K562 (cell line): ENCODE measurements around the gene NPHS2. TPM values are rescaled to one million over a fixed set of nuclear protein-coding genes. Genes with fewer than 3 reads are reported as not detected.

Experiments
- ATAC-seq: fragments of 200-7000 bp; cut with Tn5 transposase; 3 replicates; pipeline ENCODE4 v1.9.1; 2020; ENCODE audit warnings: moderate library complexity
- BruUV-seq: library from RNA; stranded (reverse); fragments of 400-500 nt; replicated peaks from 2 replicates; lab custom pipeline; 2021; lab: Mats Ljungman, UMichigan
- CTCF ChIA-PET: fragments of 300-600 bp; formaldehyde crosslinking; extraction: SDS; loops from one replicate; lab custom pipeline; 2021; ENCODE audit warnings: low intra/inter-chr PET ratio; lab: Yijun Ruan, JAX
- POLR2A ChIA-PET: fragments of 300-600, 350-650 bp; sonication (Branson Sonifier 250); formaldehyde crosslinking; extraction: SDS; loops from one replicate; lab custom pipeline; 2021; ENCODE audit warnings: antibody characterized with exemption, inconsistent platforms; lab: Yijun Ruan, JAX
- DNase-seq, 4 experiments: peaks; one replicate each; pipeline versions ENCODE4 v3.0.0 to v3.0.0-alpha.2; 2011 to 2018; ENCODE audit warnings: low spot score in 3 of 4, mixed read lengths in 3 of 4; ENCODE audit errors: extremely low read depth in 1 of 4
- FAIRE-seq: peaks from 2 replicates; lab custom pipeline; 2011; peaks lifted over from hg19 to GRCh38; lab: Jason Lieb, UNC
- H2AFZ ChIP-seq: 2 replicates; pipeline ENCODE4 v1.6.0; 2011; ENCODE audit warnings: low read depth, low read length, control low read depth, inconsistent platforms
- H3K27ac ChIP-seq: fragments of 200-600 bp; 3 replicates; pipeline ENCODE4 v1.8.0; 2011; ENCODE audit warnings: low read depth, mild to moderate bottlenecking, control low read depth, inconsistent platforms, low read length, moderate library complexity, mixed read lengths; ENCODE audit errors: extremely low read depth
- H3K27me3 ChIP-seq, 2 experiments: fragments of 300-600 bp in 1 of 2; 2 replicates in 1 of 2; 3 replicates in 1 of 2; pipeline versions ENCODE4 v1.6.0 to v1.8.0; 2011; ENCODE audit warnings: inconsistent platforms in 2 of 2, low read length in 2 of 2, mild to moderate bottlenecking in 1 of 2, mixed read lengths in 1 of 2, moderate library complexity in 1 of 2; ENCODE audit not compliant: control insufficient read depth in 2 of 2, insufficient read depth in 2 of 2
- H3K36me3 ChIP-seq: fragments of 300-600 bp; 3 replicates; pipeline ENCODE4 v1.8.0; 2011; ENCODE audit warnings: mild to moderate bottlenecking, low read length, inconsistent platforms; ENCODE audit not compliant: control insufficient read depth, insufficient read depth
- H3K4me1 ChIP-seq, 2 experiments: fragments of 200-600 bp in 1 of 2; replicated peaks in 1 of 2; 2 replicates in 1 of 2; 3 replicates in 1 of 2; pipeline versions ENCODE4 v1.5.1 to v1.8.0; 2011; ENCODE audit warnings: inconsistent platforms in 2 of 2, low read length in 2 of 2, mild to moderate bottlenecking in 1 of 2, mixed read lengths in 1 of 2, moderate library complexity in 1 of 2; ENCODE audit not compliant: control insufficient read depth in 2 of 2, insufficient read depth in 2 of 2
- H3K4me2 ChIP-seq: 2 replicates; pipeline ENCODE4 v1.6.1; 2011; ENCODE audit warnings: low read length, control low read depth, inconsistent platforms, mixed read lengths; ENCODE audit not compliant: insufficient read depth
- H3K4me3 ChIP-seq: fragments of 200-600 bp; sonication (generic), shearing (Covaris generic); 2 replicates; pipeline ENCODE4 v1.5.1; 2016; ENCODE audit warnings: control low read depth, inconsistent platforms
- H3K79me2 ChIP-seq: fragments of 200-600 bp; 3 replicates; pipeline ENCODE4 v1.8.0; 2011; ENCODE audit warnings: low read length, inconsistent platforms; ENCODE audit not compliant: control insufficient read depth, insufficient read depth
- H3K9ac ChIP-seq, 2 experiments: 2 replicates each; pipeline versions ENCODE4 v1.6.0 to v1.6.1; 2011; ENCODE audit warnings: low read depth in 2 of 2, low read length in 2 of 2, control low read depth in 1 of 2, inconsistent platforms in 1 of 2, mild to moderate bottlenecking in 1 of 2, mixed read lengths in 1 of 2; ENCODE audit not compliant: insufficient read depth in 1 of 2
- H3K9me1 ChIP-seq: one replicate; pipeline ENCODE4 v1.6.0; 2011; ENCODE audit warnings: inconsistent platforms, mild to moderate bottlenecking, low read length, moderate library complexity; ENCODE audit not compliant: control insufficient read depth, insufficient read depth
- H3K9me3 ChIP-seq: replicated peaks from 2 replicates; pipeline ENCODE4 v1.5.1; 2011; ENCODE audit warnings: low read depth, low read length, inconsistent platforms; ENCODE audit not compliant: control insufficient read depth, insufficient read depth
- H4K20me1 ChIP-seq: replicated peaks from 2 replicates; pipeline ENCODE4 v1.6.1; 2011; ENCODE audit warnings: low read length, inconsistent platforms, mixed read lengths; ENCODE audit not compliant: control insufficient read depth, insufficient read depth
- ARHGAP35 ChIP-seq: fragments of 450-650 bp; IDR thresholded peaks from 2 replicates; pipeline ENCODE4 v1.6.1; 2018; ENCODE audit not compliant: partially characterized antibody
- CBFA2T3 ChIP-seq: fragments of 450-650 bp; IDR thresholded peaks from 2 replicates; pipeline ENCODE4 v1.6.1; 2017
- CEBPB ChIP-seq: fragments of 450-650 bp; IDR thresholded peaks from 2 replicates; pipeline ENCODE4 v1.6.1; 2016; ENCODE audit warnings: missing genetic modification characterization, missing compliant biosample characterization
- CTBP1 ChIP-seq: fragments of 450-650 bp; IDR thresholded peaks from 2 replicates; pipeline ENCODE4 v1.6.1; 2016; ENCODE audit warnings: borderline replicate concordance
- DACH1 ChIP-seq: fragments of 450-650 bp; IDR thresholded peaks from 2 replicates; pipeline ENCODE4 v1.6.1; 2018; ENCODE audit not compliant: partially characterized antibody
- HMG20A ChIP-seq: fragments of 450-650 bp; formaldehyde crosslinking; conservative IDR thresholded peaks from 2 replicates; pipeline ENCODE4 v1.4.0; 2020; ENCODE audit warnings: mild to moderate bottlenecking, mixed read lengths
- MNT ChIP-seq, 2 experiments: fragments of 450-650 bp; conservative IDR thresholded peaks; 2 replicates each; pipeline ENCODE4 v1.6.1; 2017; ENCODE audit warnings: mild to moderate bottlenecking in 2 of 2, moderate library complexity in 2 of 2
- NEUROD1 ChIP-seq: fragments of 150-350 bp; IDR thresholded peaks from 2 replicates; pipeline ENCODE4 v1.6.1; 2014; ENCODE audit warnings: borderline replicate concordance, low read length, low read depth; ENCODE audit not compliant: partially characterized antibody
- PTBP1 ChIP-seq: fragments of 200-400 bp; formaldehyde crosslinking; IDR thresholded peaks from 2 replicates; pipeline ENCODE4 v1.6.1; 2017; ENCODE audit warnings: low read depth, low read length
- RB1 ChIP-seq: fragments of 450-650 bp; IDR thresholded peaks from 2 replicates; pipeline ENCODE4 v1.6.1; 2017; ENCODE audit warnings: low read depth, mild to moderate bottlenecking
- SAFB2 ChIP-seq: fragments of 200-400 bp; formaldehyde crosslinking; IDR thresholded peaks from 2 replicates; pipeline ENCODE4 v1.6.1; 2018; ENCODE audit warnings: borderline replicate concordance, low read length, low read depth, moderate library complexity; ENCODE audit not compliant: severe bottlenecking
- TAF15 ChIP-seq: fragments of 200-400 bp; formaldehyde crosslinking; IDR thresholded peaks from 2 replicates; pipeline ENCODE4 v1.6.1; 2017; ENCODE audit warnings: mild to moderate bottlenecking, low read depth, low read length, moderate library complexity
- ZKSCAN3 ChIP-seq: fragments of 250-450 bp; sonication (Bioruptor Pico); IDR thresholded peaks from 2 replicates; pipeline ENCODE4 v1.4.0; 2020
- ZNF395 ChIP-seq: fragments of 200-800 bp; sonication (Bioruptor generic); IDR thresholded peaks from 2 replicates; pipeline ENCODE4 v1.6.1; 2017; ENCODE audit warnings: missing genetic modification characterization, missing compliant biosample characterization
- WGBS: fragments of 100-300 bp; shearing (Covaris generic); methylation state at CpG from one replicate; pipeline ENCODE4 v1.1.6; 2016; ENCODE audit warnings: low coverage, mixed read lengths; ENCODE audit not compliant: insufficient coverage; ENCODE audit errors: missing lambda C conversion rate; 5-methylcytosine and 5-hydroxymethylcytosine counted together
- in situ Hi-C: fragments of 300-500 bp; cut with MboI; formaldehyde crosslinking; loops from 4 replicates; pipeline ENCODE4 v1.15.0; 2018; ENCODE audit warnings: inconsistent platforms, mixed read lengths
- intact Hi-C: fragments of 100-400 bp; cut with micrococcal nuclease; formaldehyde crosslinking; loops from 2 replicates; pipeline ENCODE4 v1.14.2; 2022
- polyA plus RNA-seq, 8 experiments: library from polyadenylated mRNA; depleted of rRNA in 4 of 8; stranded (reverse) in 5 of 8; unstranded in 3 of 8; fragments of >200 nt; fragmentation: Nextera tagmentation in 2 of 8; fragmentation: Illumina TruSeq in 1 of 8; extraction: Ambion mirVana in 2 of 8; extraction: Trizol in 1 of 8; gene quantifications; 2 replicates each; pipeline versions ENCODE4 v1.2.1 to v1.2.3, GENCODE V29; 2011 to 2014; ENCODE audit warnings: inconsistent platforms in 1 of 8, missing spikeins in 1 of 8
- total RNA-seq, 7 experiments: library from RNA; depleted of rRNA in 6 of 7; stranded (reverse); fragments of >200 nt in 6 of 7; fragmentation: Illumina TruSeq in 2 of 7; extraction: Trizol in 2 of 7; gene quantifications; 2 replicates each; pipeline versions ENCODE4 v1.2.1 to v1.2.3, GENCODE V29; 2011 to 2021; ENCODE audit warnings: low replicate concordance in 1 of 7
- TF ChIP-seq, protein P1 (sequence below), 3 experiments: fragments of 200-800 bp in 1 of 3; sonication (Bioruptor generic) in 1 of 3; sonication (generic) in 1 of 3; formaldehyde crosslinking in 1 of 3; IDR thresholded peaks; 2 replicates each; pipeline versions ENCODE4 v1.6.1 to v1.8.0; 2016 to 2022; ENCODE audit warnings: mild to moderate bottlenecking in 2 of 3, missing compliant biosample characterization in 2 of 3, missing genetic modification characterization in 2 of 3, missing genetic modification reagents in 1 of 3

Gene NPHS2
- total and polyA plus RNA-seq, 9 of the 15 experiments (the other 6 are each of a cell fraction or from before 2014, with no cell fraction given) = not detected

DNA sequence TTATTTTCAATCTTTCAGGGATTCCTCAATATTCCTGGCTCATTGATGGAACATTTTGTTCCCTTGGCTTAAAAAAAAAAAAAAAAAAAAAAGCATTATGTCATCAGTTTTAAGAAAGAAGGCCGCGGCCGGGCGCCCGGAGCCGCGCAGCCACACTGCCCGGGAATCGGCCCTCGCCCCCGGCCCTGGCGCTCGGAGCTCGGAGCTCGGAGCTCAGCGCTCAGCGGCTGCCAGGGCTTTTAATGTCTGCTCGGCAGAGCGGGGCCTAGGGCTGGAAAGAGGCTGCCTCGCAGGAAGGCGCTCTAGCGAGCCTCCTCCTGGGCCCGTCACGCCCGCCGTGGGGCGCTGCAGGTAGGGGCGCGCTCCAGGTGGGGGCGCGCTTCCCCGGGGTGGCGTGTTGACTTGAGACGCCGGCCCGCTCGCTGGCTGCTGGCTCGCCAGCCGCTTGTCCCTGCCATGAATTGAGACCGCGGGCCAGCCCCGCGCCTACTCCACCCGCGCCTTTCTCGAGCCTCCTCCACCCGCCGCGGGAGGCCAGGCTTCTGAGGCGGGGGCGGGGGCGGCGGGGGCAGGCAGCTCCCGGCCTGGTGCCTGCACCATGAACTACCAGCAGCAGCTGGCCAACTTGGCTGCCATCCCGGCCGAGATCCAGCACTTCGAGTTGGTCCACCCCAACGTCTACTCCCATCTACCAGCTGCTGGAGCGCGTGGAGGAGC lies 10.5 kb upstream of the NPHS2 start (continued):
- TF ChIP-seq NEUROD1 (no peak), CBFA2T3 (no peak), CTBP1 (0 out of 2 replicates have a peak, but pooled peaks have one; percentile 44), CEBPB (tag) (no peak), HMG20A (CRISPR knock-in tag) (no peak)

- CTCF ChIA-PET = no interaction called here
- 0% methylated on average over 5 of the region's 5 CpGs for WGBS
- DNase-seq (no peak), FAIRE-seq (no peak), ATAC-seq (no peak)
- H3K9me1 ChIP-seq = no peaks in the 10 kb centered on the region
- no peaks in the 10 kb centered on the region; the same call in 1 of the 2 replicates for H4K20me1 ChIP-seq
- in situ Hi-C loops = no loop called here
- intact Hi-C loops = no loop called here
- H2AFZ ChIP-seq = no peak overlapping the region
- H3K79me2 ChIP-seq = no peaks in the 10 kb centered on the region
- H3K4me3 ChIP-seq = no peak overlapping the region
- no TSS peak for BruUV-seq
- H3K9ac ChIP-seq = no peak overlapping the region
- H3K9me3 ChIP-seq = no peaks in the 10 kb centered on the region
- H3K27ac ChIP-seq = no peak overlapping the region
- no peak overlapping the region for H3K4me2 ChIP-seq
- H3K4me1 ChIP-seq = peaks cover 0 to 8% of the 10 kb centered on the region in 2 experiments; a peak in 2 of 5 replicates
- peaks cover 24 to 36% of the 10 kb centered on the region in 2 experiments for H3K27me3 ChIP-seq
- no peaks in the 10 kb centered on the region for H3K36me3 ChIP-seq
- POLR2A ChIA-PET = interaction anchor here (0.6 to 0.8 kb wide), 2 partner anchors 219 to 246 kb away, joined by 3 read pairs; no protein-coding TSS in a partner anchor
- TF ChIP-seq, protein P1, sequence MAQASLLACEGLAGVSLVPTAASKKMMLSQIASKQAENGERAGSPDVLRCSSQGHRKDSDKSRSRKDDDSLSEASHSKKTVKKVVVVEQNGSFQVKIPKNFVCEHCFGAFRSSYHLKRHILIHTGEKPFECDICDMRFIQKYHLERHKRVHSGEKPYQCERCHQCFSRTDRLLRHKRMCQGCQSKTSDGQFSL (CRISPR knock-in tag; IDR thresholded peaks at IDR 0.05) = no peak
- TF ChIP-seq, protein P1 (tag; IDR thresholded peaks at IDR 0.05) = no peak
- TF ChIP-seq ZNF395 (CRISPR knock-in tag) (no peak), RB1 (no peak), DACH1 (no peak), ARHGAP35 (no peak), MNT (conservative IDR thresholded peaks at IDR 0.05) (no peak), ZKSCAN3 (CRISPR knock-in tag) (no peak), SAFB2 (no peak), TAF15 (no peak), PTBP1 (no peak)
Measured at GRCh38 chr1:179583771-179584320, 8.1 kb upstream of the NPHS2 start.
